Adrenal gland (tissue), 12 donors: Measurements from ENCODE around the gene AHCY. TPM values are rescaled to one million over a fixed set of nuclear protein-coding genes. Genes with fewer than 3 reads are reported as not detected.

Experiments
- DNase-seq, 7 donors: peaks; one replicate each; pipeline ENCODE4 v3.0.0-alpha.2; 2019 to 2020
- H3K27ac ChIP-seq, 5 donors: fragments of 200-600 bp; sonication (generic) in 4 of 5; 1 replicate in 3 of 5; 2 replicates in 2 of 5; pipeline versions ENCODE4 v1.5.1 to v1.8.0; 2016 to 2020; ENCODE audit warnings: mild to moderate bottlenecking in 1 of 5
- H3K27me3 ChIP-seq: fragments of 200-600 bp; 2 replicates; pipeline ENCODE4 v1.8.0; 2021
- H3K36me3 ChIP-seq, 2 donors: fragments of 200-600 bp; replicated peaks in 1 of 2; 1 replicate in 1 of 2; 2 replicates in 1 of 2; pipeline versions ENCODE4 v1.5.1 to v1.8.0; 2018 to 2022
- H3K4me1 ChIP-seq, 2 donors: fragments of 200-600 bp; replicated peaks in 1 of 2; 1 replicate in 1 of 2; 2 replicates in 1 of 2; pipeline versions ENCODE4 v1.5.1 to v1.8.0; 2018 to 2021
- H3K4me3 ChIP-seq, 4 donors: fragments of 200-600 bp; sonication (generic) in 3 of 4; one replicate each; pipeline ENCODE4 v1.5.1; 2016 to 2018
- H3K9me3 ChIP-seq, 3 donors: fragments of 200-600 bp; sonication (generic) in 1 of 3; replicated peaks in 1 of 3; 1 replicate in 2 of 3; 2 replicates in 1 of 3; pipeline versions ENCODE4 v1.5.1 to v1.8.0; 2016 to 2021
- POLR2A ChIP-seq, 2 donors: fragments of 450-650 bp; IDR thresholded peaks; one replicate each; pipeline ENCODE4 v1.6.1; 2017; ENCODE audit warnings: antibody characterized with exemption in 2 of 2, mild to moderate bottlenecking in 2 of 2, moderate library complexity in 1 of 2
- WGBS, 4 donors: extraction: QIAGEN DNeasy Blood & Tissue Kit in 2 of 4; methylation state at CpG; one replicate each; pipeline versions ENCODE4 v1.1.5 to v1.1.7; 2013 to 2017; 5-methylcytosine and 5-hydroxymethylcytosine counted together
- intact Hi-C, 2 donors: fragments of 100-400 bp; cut with DNase I; formaldehyde crosslinking; loops; one replicate each; pipeline versions ENCODE4 v1.14.1 to v1.15.0; 2022 to 2023
- polyA plus RNA-seq, 3 donors: library from polyadenylated mRNA; stranded (reverse); fragments of 200-250 nt in 2 of 3; fragments of 350-450 nt in 1 of 3; fragmentation: Illumina TruSeq in 1 of 3; extraction: RNeasy Lipid Tissue Mini Kit (QIAGEN cat#74804) in 1 of 3; gene quantifications; one replicate each; pipeline ENCODE4 v1.2.3, GENCODE V29; 2013 to 2014
- total RNA-seq, 9 donors: library from RNA; depleted of rRNA in 4 of 9; stranded (reverse); fragments of >200 nt in 4 of 9; fragments of 120-200 nt in 1 of 9; fragmentation: NEBNext Ultra II Directional in 1 of 9; extraction: Animal tissue kit (Norgen Biotek cat#: 25700) in 1 of 9; gene quantifications; one replicate each; pipeline versions ENCODE4 v1.1.0 to v1.2.4, GENCODE V29; 2013 to 2023
- TF ChIP-seq, protein P1 (sequence below), 6 experiments: fragments of 450-650 bp in 4 of 6; fragments of 200-600 bp in 2 of 6; sonication (generic) in 1 of 6; IDR thresholded peaks; 1 replicate in 5 of 6; 2 replicates in 1 of 6; pipeline versions ENCODE4 v1.5.1 to v1.8.0; 2016 to 2021; ENCODE audit warnings: antibody characterized with exemption in 6 of 6, mild to moderate bottlenecking in 2 of 6, moderate library complexity in 1 of 6
- donor health status: healthy with polysubstance abuse.
- donor health status: Bipolar disorder and iron deficiency.
- donor health status: DM: yes; HTN: yes; CAD: no.
- donor health status: DM: no; HTN: no; CAD: no.
- donor health status: DM: no; HTN: no; CAD: no.
- donor health status: DM: yes; HTN: yes; CAD: no.

Gene AHCY
- total and polyA plus RNA-seq, 12 donors = 57.6 to 136 (median 73.4) TPM

- WGBS, 4 donors = 79 to 84% (median 81%) methylated on average over 19 of the region's 19 CpGs
- peaks cover 14 to 19% of the 10 kb centered on the region in 2 donors for H3K4me1 ChIP-seq
- no peaks in the 10 kb centered on the region for H3K36me3 ChIP-seq
- DNase-seq = no peak
- no peak overlapping the region for H3K4me3 ChIP-seq
- no peaks in the 10 kb centered on the region for H3K9me3 ChIP-seq
- no peak overlapping the region for H3K27ac ChIP-seq
- H3K27me3 ChIP-seq = no peaks in the 10 kb centered on the region
- intact Hi-C loops = no loop called here
- TF ChIP-seq, protein P1, sequence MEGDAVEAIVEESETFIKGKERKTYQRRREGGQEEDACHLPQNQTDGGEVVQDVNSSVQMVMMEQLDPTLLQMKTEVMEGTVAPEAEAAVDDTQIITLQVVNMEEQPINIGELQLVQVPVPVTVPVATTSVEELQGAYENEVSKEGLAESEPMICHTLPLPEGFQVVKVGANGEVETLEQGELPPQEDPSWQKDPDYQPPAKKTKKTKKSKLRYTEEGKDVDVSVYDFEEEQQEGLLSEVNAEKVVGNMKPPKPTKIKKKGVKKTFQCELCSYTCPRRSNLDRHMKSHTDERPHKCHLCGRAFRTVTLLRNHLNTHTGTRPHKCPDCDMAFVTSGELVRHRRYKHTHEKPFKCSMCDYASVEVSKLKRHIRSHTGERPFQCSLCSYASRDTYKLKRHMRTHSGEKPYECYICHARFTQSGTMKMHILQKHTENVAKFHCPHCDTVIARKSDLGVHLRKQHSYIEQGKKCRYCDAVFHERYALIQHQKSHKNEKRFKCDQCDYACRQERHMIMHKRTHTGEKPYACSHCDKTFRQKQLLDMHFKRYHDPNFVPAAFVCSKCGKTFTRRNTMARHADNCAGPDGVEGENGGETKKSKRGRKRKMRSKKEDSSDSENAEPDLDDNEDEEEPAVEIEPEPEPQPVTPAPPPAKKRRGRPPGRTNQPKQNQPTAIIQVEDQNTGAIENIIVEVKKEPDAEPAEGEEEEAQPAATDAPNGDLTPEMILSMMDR (IDR thresholded peaks at IDR 0.05) = no peak
- no peak for TF ChIP-seq POLR2A (IDR thresholded peaks at IDR 0.05)
These were observed 2.4 kb upstream of the AHCY start for GRCh38 chr20:34305333-34306230.

GRCh38 chr20:34302312-34302722 lies 838 bp downstream of the AHCY start:
- peak overlapping the region in 3 of 4 donors; percentile 51 to 74 (median 74) for H3K4me3 ChIP-seq
- TF ChIP-seq POLR2A (IDR thresholded peaks at IDR 0.05) = no peak
- TF ChIP-seq, protein P1 (IDR thresholded peaks at IDR 0.05) = peak in 1 of 6 experiments; percentile 15
- peak overlapping the region; percentile 86 to 96 (median 93) for H3K27ac ChIP-seq
- H3K27me3 ChIP-seq = no peaks in the 10 kb centered on the region
- no peaks in the 10 kb centered on the region for H3K36me3 ChIP-seq
- DNase-seq = no peak
- intact Hi-C loops = no loop called here
- H3K9me3 ChIP-seq = no peaks in the 10 kb centered on the region
- peaks cover 14 to 23% of the 10 kb centered on the region in 2 donors for H3K4me1 ChIP-seq
- WGBS, 4 donors = 23 to 34% (median 28%) methylated on average over 9 of the region's 9 CpGs

GRCh38 chr20:34301587-34302311 lies 1.4 kb downstream of the AHCY start:
- H3K4me1 ChIP-seq = peaks cover 14 to 24% of the 10 kb centered on the region in 2 donors
- 86 to 91% (median 89%) methylated on average over 17 of the region's 17 CpGs for WGBS, 4 donors
- no peaks in the 10 kb centered on the region for H3K27me3 ChIP-seq
- intact Hi-C loops = no loop called here
- no peaks in the 10 kb centered on the region for H3K36me3 ChIP-seq
- H3K4me3 ChIP-seq = peak overlapping the region in 1 of 4 donors; percentile 74
- TF ChIP-seq, protein P1 (IDR thresholded peaks at IDR 0.05) = no peak
- no peak for TF ChIP-seq POLR2A (IDR thresholded peaks at IDR 0.05)
- peak overlapping the region in 1 of 5 donors; percentile 86 for H3K27ac ChIP-seq
- DNase-seq = peak in 1 of 7 donors; percentile 63
- H3K9me3 ChIP-seq = no peaks in the 10 kb centered on the region
